Thyroid gland (tissue), 4 donors: ENCODE measurements around the gene SLC22A12.

Experiments
- CTCF ChIP-seq, 6 experiments: fragments of 200-600 bp in 3 of 6; fragments of 450-650 bp in 3 of 6; sonication (generic) in 3 of 6; IDR thresholded peaks; one replicate each; pipeline ENCODE4 v1.5.1; 2016 to 2019; ENCODE audit warnings: antibody characterized with exemption in 6 of 6, mild to moderate bottlenecking in 2 of 6, inconsistent platforms in 1 of 6, moderate library complexity in 1 of 6
- POLR2A ChIP-seq, 2 donors: fragments of 450-650 bp; IDR thresholded peaks; one replicate each; pipeline ENCODE4 v1.6.1; 2017; ENCODE audit warnings: antibody characterized with exemption in 2 of 2, mild to moderate bottlenecking in 2 of 2, moderate library complexity in 1 of 2

GRCh38 chr11:64583296-64584262, 7.4 kb upstream of the SLC22A12 start:
- TF ChIP-seq CTCF (IDR thresholded peaks at IDR 0.05) = no peak
- TF ChIP-seq POLR2A (IDR thresholded peaks at IDR 0.05) = no peak
